Activated CD4-positive, alpha-beta T cell treated with anti-CD3 and anti-CD28 coated beads, Interleukin-2, amount 50 U/mL, for 48 hours (primary cell): Measurements from ENCODE around the gene PAMR1.
"Not testable (repeated sequence)": the region's sequence is repeated elsewhere in the genome, so short reads cannot be mapped to it uniquely, and the experiment has no call there.

ENCODE experiments used
- DNase-seq, 2 experiments: peaks; one replicate each; pipeline ENCODE4 v3.0.0-alpha.2; 2020

PAMR1 gene, protein sequence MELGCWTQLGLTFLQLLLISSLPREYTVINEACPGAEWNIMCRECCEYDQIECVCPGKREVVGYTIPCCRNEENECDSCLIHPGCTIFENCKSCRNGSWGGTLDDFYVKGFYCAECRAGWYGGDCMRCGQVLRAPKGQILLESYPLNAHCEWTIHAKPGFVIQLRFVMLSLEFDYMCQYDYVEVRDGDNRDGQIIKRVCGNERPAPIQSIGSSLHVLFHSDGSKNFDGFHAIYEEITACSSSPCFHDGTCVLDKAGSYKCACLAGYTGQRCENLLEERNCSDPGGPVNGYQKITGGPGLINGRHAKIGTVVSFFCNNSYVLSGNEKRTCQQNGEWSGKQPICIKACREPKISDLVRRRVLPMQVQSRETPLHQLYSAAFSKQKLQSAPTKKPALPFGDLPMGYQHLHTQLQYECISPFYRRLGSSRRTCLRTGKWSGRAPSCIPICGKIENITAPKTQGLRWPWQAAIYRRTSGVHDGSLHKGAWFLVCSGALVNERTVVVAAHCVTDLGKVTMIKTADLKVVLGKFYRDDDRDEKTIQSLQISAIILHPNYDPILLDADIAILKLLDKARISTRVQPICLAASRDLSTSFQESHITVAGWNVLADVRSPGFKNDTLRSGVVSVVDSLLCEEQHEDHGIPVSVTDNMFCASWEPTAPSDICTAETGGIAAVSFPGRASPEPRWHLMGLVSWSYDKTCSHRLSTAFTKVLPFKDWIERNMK

DNA sequence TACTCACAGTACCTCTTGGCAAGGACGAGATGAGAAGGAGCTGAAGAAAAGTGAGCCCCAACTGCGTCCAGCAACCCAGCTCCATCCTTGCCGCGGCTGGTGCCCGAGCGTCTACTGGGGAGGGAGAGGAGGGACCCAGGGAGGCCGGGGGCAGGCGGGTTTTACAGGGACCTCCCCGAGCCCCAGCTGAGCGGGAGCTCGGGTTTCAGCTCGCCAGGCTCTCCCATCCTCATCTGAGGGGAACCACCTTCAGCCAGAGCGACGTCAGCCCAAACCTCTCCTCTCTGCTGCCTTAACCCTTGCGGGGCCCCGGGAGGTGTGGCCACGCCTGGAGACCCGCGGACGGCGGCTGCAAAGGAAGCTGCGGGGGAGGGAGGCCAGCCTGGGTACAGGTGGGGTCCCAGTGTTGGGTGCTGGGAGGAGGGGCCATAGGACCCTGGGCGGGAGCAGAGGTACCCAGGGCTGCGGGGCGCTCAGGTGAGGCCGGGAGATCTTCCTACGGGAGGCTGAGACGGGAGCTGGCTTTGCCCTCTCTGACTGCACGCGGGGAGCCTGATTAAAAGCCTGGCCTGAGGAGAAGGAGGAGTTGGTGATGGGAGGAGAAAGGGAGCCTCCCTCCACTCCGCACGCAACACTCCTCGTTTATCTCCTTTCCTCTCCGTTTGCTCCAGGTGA, at the start of gene PAMR1:
Gene PAMR1, minus strand, starts transcription at position 116 of the 675 bp plus-strand sequence. Its CDS starts 31 bp downstream, at position 85.
- DNase-seq, result peak in 1 of 2 experiments; percentile 3

DNA sequence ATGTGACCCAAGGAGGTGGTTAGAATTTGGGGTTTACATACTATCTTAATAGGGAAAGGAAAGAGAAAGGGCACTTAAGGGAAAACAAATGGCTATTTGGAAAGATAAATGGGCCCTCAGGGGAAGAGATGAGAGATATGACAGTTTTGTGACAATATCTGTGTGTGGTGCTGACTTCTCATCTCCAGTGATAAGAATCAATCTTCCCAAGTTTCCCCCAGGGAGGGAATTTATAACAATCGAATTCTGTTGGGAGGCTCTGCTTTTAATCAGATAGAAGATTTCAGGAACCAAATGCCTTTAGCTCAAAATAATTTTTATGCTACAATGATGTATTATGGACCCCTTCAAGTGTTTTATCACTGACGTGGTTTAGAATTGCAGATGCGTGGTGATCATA, 46.3 kb upstream of the PAMR1 start:
- DNase-seq, result no peak

DNA sequence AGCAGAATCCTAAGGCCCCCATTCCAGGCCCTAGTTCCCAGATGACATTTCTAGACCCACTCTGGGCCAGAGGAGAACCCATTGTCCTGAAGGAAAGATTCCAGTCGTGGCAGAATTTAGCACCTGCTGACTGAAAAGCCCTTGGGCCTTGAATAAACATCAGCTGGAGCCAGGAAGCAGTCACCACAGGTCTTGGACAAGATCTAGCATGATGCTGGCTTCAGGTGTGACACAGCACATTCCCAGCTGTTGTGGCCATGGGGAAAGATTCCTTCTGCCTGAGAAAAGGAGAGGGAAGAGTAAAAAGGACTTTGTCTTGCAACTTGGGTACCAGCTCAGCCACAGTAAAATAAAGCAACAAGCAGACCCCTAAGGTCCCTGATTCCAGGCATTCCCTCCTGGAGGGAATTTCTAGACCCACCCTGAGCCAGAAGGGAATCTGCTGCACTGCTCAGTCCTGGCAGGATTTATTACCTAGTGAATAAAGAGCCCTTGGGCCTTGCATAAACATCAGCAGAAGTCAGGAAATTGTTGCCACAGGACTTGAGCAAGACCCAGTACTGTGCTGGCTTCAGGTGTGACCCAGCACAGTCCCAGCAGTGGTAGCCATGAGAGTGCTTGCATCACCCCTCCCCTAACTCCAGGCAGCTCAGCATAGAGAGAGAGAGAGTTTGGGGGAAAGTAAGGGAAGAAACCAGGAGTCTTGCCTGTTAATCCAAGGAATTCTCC, 42.5 kb upstream of the PAMR1 start:
- DNase-seq, result no peak

DNA sequence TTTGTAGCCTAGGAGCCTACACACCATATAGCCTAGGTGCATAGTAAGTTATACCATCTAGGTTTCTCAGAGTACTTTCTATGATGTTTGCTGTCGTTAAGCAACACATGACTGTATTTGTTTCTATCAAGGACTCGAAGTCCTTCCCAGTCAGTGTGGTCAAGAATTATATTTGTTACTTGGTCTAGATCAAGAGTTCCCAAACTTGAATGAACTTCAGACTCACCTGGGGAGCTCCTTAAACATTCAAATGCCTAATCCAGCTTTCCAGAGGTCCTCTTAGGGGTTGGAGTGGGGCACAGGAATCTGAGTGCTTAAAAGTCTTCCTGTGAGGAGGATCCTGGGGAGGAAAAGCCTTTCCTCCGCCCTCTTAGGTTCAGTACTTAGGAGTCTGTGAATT, 41.5 kb upstream of the PAMR1 start:
- no peak for DNase-seq

DNA sequence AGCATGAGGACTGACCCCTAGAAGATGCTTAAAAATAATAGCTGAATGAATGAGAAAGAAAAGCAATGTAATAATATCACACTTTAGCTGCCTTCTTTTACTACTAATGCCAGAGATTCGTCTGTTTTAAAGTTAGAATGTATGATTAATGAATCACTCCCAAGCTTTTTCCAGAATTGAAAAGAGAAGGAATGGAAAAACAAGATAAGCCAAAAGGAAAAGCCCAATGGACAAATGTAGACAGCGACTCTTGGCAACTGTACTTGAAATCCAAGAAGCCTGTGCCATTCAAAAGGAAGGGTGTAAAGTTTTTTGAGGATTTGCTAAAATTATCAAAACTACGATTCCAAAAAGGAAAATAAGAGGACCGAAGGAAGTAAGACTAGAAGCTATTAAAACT, 40.8 kb upstream of the PAMR1 start:
- no peak for DNase-seq

DNA sequence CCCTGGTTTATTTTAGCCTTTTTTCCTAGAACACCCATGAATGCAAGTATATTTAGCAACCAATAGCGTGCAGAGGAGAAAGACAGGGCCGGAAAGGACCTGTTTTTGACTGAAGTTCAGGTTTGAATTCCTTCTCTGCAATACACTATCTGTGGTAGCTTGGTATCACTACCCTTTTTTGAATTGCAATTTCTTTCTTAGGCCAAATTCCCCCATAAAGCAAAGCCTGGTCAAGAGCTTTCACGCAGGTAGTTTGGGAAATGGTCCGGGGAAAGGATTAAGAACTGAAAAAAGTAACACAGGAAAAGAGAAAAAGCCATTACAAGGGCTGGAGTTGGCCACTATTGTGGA, 38.8 kb upstream of the PAMR1 start:
- no peak for DNase-seq

DNA sequence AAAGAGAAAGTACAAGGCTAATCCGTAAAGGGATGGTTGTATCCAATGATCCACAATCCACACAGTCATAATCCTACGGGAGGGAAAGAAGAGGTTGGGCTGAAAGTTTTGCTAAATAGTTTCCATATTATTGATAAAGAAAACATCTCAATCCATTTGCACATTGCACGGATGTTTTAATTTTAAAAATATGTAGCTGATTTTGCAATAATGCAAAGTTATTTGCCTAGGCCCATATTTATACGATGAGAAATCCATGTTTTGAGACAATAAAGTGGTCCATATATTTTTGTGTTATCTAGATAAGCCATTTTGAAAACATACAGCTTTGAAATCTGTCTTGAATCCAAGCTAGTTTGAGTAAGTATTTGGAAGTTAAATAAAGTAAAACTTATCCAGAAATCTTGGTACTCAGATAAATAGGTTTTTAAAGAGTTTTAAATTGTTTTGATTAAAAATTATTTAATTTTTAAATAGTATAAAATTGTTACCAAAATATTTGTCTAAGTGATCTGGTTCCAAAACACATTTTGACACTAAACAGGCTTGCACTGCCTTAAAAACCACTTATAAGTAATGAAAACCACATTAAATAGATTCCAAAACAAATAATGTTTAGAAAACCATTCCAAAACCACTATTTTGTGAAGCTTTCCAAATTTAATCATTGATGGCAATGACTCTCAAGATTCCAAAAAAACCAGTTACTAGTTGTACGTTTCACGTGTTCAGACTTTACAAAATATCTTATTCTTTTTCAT, 38.2 kb upstream of the PAMR1 start:
- DNase-seq, result no peak

DNA sequence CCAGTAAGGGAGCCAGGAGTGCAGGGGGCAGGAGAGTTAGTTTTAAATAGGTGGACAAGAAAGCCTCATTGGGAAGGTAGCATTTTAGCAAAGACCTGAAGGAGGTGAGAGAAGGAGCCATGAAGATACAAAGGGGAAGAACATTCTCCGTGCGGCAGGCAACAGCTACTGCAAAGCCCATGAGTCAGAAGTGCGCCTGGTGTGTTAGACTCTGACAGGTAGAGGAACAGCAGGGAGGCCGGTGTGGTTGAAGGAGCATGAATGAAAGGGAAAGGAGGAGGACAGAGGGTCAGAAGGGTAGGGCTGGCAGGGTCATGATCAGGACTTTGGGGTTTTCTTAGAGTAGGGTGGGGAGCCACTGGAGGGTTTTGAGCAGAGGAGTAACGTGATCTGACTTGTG, 34.5 kb upstream of the PAMR1 start:
- no peak for DNase-seq

DNA sequence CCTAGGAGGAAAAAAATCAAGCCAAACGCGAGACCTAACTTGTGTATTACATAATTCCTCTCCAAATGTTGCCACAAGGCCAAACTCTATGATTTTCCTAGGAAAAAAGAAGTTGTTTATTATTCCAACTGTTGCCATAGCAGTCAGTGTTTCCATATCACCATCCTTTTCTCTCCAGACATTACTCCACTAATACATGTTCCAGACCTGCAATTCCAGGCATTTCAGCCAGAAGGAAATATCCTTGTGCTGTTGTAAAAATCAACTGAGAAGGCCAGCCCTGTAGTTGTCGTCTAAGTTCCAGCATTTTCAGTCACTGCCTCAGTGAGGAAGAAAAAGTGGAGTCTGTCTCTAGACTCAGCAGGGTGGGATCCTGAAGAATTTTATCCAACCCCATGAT, 33.1 kb upstream of the PAMR1 start:
- DNase-seq, result no peak

DNA sequence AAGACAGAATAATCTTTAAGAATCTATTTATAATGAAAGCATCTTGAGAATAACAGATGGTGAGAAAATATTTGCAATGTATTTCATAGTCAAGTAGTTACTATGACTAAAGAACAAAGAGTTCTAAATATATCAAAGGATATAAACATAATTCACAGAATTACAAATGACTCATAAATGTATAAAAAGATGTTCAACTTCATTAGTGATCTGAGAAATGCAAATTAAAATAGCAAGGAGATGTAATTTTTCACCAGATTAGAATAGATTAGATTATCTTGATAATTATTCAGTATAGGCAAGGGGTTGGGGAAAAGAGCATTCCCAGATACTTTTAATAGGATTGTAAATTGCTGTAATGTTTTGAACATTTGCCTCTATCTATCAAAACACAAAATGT, 30.1 kb upstream of the PAMR1 start:
- DNase-seq, result no peak

DNA sequence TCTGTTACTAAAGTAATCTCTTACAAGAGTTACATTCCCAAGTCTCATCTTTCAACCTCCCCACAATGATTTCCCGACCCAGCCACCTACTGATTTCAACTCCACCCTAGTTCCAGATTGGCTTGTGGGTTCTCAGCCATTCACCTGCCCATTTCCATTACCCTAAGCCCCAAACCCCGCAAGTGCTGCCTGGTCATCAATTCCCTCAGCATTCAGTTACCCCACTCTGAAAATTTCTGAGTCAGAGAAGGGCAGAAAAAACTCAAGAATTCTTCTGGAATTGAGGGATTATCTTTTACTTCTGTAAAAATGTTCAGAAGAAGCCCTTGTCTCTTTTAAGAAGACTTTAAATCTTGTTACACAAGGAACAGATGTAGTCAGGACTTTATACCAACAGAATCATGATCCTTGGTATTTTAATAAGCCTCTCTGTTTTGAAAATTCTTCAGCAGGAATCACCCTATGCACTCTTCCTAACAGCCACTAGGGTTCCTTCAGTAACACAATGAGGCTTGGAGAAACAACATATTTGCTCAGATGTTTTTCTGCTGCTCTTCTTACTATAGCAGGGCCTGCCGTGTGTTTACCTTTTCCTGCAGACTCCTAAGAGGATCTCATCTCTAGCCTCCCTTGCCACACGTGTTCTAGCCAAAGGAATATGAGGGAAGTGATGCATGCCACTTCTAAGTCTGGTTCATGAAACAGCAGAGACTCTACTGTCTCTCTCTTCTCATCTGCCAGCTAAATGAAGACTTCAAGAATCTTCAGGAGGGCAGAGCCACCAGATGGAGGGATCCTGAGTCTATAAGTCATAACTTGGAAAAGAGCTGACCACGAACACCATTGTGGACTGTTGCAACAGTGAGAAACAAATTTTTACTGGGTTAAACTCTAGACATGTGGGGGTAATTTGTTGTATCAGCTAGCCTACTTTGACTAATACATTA, 29.3 kb upstream of the PAMR1 start:
- no peak for DNase-seq

DNA sequence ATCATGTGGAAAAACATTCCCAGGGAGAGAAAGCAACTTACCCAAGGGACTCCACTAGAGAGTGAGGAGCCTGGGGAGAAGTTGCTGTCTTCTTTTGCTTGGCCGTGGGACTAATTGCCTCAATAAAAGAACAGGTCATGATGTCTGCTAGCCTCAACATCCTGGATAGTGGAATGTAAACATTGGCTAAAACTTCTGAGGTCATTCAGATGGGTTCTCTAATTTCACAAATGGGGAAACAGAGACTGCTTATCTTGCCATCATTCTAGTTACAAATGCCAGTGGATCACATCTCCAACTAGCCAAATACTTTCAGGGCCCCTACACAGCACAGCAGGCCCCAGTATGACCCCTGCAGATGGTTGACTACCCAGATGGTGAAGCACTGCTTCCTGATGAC, 28.4 kb upstream of the PAMR1 start:
- no peak for DNase-seq

DNA sequence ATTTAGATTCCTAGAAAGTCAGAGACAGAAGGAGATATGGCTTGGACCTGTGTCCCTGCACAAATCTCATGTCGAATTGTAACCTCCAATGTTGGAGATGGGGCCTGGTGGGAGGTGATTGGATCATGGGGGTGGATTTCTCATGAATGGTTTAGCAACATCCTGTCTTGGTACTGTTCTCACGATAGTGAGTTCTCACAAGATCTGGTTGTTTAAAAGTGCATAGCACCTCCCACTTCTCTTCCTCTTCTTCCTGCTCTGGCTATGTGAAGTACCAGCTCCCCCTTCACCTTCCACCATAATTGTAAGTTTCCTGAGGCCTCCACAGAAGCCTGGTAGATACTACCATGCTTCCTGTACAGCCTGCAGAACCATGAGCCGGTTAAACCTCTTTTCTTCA, 27.6 kb upstream of the PAMR1 start:
- no peak for DNase-seq

DNA sequence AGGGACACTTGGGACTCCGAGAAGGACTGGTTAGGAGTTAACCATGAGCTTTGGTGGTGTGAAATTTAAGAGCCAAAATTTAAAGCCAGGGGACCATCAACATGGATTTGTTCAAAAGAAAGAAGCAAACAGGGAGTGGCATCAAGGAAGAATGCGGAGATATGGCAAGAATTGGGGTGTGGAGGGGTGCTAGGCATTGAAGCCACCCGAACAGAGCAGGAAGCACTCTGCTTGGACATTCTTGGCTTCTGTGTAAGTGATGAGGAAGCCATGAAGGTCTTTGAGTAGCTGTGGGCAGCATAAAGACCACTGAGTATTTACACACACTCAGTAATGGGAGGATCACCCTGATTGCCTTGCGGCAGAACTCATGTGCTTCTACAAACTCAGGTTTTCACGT, 27.2 kb upstream of the PAMR1 start:
- DNase-seq, result no peak

DNA sequence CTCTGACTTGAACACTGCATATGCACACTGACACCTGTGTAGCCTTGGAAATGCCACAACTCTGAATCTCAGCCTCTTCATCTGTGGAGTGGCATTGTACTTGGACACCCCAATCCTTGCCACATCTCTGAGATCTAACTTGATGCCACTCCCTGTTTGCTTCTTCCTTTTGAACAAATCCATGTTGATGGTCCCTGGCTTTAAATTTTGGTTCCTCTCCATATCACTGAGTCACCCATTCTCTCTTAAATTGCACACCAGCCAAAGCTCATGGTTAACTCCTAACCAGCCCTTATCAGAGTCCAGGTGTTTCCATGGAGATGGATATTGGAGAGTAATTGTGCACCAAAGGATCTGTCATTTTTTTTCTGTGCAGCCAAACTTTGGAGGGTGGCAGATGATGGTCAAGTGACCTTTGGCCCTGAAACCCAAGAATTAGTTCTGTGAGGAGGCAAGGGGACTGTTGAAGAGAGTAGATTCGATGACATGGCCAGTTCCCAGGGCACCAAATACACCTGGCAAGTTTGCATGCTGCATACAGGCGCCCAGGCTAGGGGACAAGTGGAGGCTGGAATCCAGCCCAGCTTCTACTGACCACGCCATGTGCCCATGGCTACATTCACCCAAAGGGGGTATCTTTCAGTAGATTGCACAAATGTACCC, 25.1 kb upstream of the PAMR1 start:
- no peak for DNase-seq

DNA sequence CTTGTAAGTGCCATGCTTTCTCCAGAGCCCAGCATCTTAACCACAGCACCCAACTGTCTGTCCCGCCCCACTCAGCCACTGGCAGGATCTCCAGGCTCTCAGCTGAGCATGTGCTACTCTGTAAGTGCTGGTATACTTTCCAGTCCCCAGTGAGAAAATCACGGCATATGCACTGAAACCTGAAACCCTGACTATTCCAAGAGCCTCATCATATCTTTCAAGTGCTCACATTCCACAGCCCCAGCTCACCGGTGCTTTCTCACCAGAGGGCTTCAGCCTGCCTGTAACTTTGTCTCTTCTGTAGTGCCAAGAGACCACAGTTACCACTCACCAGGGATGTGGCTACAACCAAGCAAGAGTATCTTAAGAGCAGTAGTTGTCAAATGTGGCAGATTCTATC, 24.4 kb upstream of the PAMR1 start:
- DNase-seq, result no peak

DNA sequence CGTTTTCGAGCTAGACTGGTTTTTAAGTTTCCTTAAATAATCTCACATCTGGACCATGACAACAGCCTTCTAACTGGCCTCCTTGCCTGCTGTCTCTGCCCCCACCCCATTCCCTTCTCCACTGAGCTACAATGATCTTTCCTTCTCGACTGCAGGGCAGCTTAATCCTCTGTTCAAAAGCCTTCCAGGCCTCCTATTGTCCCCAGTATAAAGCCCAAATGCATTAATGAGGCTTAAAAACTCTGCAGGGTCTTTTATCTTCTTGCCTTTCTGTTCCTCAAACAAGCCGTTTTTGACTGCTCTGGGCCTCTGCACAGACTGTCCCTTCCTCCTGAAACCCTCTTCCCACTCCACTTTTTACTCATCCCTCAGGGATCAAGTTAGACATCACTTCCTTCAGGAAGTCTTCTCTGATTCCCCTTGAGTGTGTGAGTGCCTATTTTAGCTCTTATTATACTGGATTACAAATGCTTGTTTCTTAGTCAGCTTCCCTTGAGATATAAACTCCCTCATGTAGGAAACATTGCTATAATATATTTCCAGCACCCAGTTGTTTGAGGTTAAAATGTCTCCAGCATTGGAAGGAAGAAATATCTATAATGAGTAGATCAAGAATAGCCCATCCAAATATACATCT, 23.6 kb upstream of the PAMR1 start:
- no peak for DNase-seq

DNA sequence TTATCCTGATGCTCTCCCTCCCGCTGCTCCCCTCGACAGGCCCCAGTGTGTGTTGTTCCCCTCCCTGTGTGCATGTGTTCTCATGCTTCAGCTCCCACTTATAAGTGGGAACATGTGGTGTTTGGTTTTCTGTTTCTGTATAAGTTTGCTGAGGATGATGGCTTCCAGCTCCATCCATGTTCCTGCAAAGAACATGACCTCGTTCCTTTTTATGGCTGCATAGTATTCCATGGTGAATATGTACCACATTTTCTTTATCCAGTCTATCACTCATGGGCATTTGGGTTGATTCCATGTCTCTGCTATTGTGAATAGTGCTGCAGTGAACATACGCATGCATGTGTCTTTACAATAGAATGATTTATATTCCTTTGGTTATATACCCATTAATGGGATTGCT, 22.6 kb upstream of the PAMR1 start:
- not testable (repeated sequence) for DNase-seq

DNA sequence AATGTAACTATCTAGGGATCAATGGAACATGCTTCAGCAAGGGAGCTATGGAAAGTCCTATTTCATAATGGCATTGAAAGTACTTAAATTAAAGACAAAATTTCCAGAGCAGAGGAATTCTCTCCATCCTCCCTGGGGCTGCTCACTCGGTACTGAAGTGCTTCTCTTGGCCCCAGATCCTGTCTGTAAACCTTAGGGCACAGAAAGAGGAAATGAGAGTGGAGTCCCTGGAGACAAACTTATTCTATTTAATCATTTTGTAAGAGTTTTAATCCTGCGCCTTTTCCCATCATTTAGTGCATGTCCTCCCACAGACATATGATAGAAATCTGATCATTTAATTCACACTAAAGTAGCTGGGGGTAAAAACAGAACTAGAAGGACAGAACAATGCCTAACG, 20.9 kb upstream of the PAMR1 start:
- DNase-seq, result no peak

DNA sequence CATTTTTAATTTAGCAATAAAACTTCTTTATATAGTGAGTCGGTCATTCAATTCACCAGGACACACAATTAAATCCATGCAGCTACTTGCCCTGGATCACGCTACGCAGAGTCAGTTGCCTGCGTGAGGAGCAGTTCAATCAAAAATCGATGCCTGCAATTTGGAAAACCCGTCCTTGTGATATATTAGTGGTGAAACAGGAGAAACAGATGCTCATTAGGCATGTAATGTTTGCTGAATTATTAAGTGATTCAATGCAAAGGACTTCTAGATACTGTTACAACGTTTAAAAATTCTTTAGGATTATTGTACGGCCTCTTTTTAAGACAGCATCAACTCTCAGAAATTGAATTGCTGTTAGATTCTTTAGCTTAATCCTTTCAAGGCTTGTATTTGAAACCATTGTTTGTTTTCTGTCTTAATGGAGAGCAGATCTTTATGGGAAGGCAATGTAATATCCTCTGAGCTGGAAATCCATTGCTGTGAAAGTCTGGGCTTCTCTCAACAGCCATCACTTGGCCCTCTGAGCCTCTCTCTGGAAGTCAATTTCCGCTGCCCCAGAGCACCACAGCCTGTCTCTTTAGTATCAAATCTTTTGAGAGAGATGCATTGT, 20.1 kb upstream of the PAMR1 start:
- no peak for DNase-seq
